Lower leg skin (tissue), 3 donors: Measurements from ENCODE around the gene AFAP1L1.

Source experiments
- CTCF ChIP-seq, 3 donors: fragments of 450-650 bp; IDR thresholded peaks; one replicate each; pipeline ENCODE4 v1.5.1; 2016; ENCODE audit warnings: antibody characterized with exemption in 3 of 3, mild to moderate bottlenecking in 3 of 3, moderate library complexity in 2 of 3
- POLR2A ChIP-seq, 2 donors: fragments of 450-650 bp; IDR thresholded peaks; one replicate each; pipeline ENCODE4 v1.6.1; 2016 to 2017; ENCODE audit warnings: antibody characterized with exemption in 2 of 2, mild to moderate bottlenecking in 1 of 2, moderate library complexity in 1 of 2

GRCh38 chr5:149324641-149325040 lies 53.0 kb downstream of the AFAP1L1 start:
- TF ChIP-seq POLR2A (IDR thresholded peaks at IDR 0.05), result no peak
- TF ChIP-seq CTCF (IDR thresholded peaks at IDR 0.05), result no peak
